ENCODE results near the gene LRCH2.

LRCH2 gene

GRCh38 chrX:115257711-115258110 is 23.8 kb upstream of the LRCH2 start:
- H2AK5ac ChIP-seq (ENCODE audit: low read length, severe bottlenecking): no peak overlapping the region
- H3K9me3 ChIP-seq (ENCODE audit: control insufficient read depth, low read length): no peaks in the 10 kb centered on the region
- H2BK15ac ChIP-seq (ENCODE audit: low read depth, poor library complexity, severe bottlenecking): no peak overlapping the region
- no peak overlapping the region for H2BK120ac ChIP-seq (ENCODE audit: low read depth, low read length)
- H3K23ac ChIP-seq (ENCODE audit: low read length in 2 of 2): no peak overlapping the region
- H4K91ac ChIP-seq (ENCODE audit: low read length): no peak overlapping the region
- no peak overlapping the region for H2BK12ac ChIP-seq (ENCODE audit: low read length in 2 of 2)
- H3K4me2 ChIP-seq (ENCODE audit: low read length, poor library complexity, severe bottlenecking): no peak overlapping the region
- peaks cover 0 to 42% of the 10 kb centered on the region in 2 experiments for H3K27me3 ChIP-seq (ENCODE audit: control insufficient read depth in 1 of 2, insufficient read depth in 1 of 2, low read length in 2 of 2)
- peaks cover 4% of the 10 kb centered on the region for H3K4me1 ChIP-seq (ENCODE audit: control insufficient read depth, insufficient read depth, low read depth, low read length)
- H3K79me1 ChIP-seq (replicated peaks; ENCODE audit: low read length, poor library complexity, severe bottlenecking): no peaks in the 10 kb centered on the region
- DNase-seq: no peak
- no peak overlapping the region for H3K18ac ChIP-seq (ENCODE audit: low read depth in 1 of 2, low read length in 2 of 2)
- H3K4me3 ChIP-seq (ENCODE audit: insufficient read depth in 1 of 2, low read depth in 1 of 2, low read length in 2 of 2): no peak overlapping the region
- H3K36me3 ChIP-seq (ENCODE audit: control insufficient read depth in 1 of 2, insufficient read depth in 2 of 2, low read depth in 1 of 2, low read length in 2 of 2): no peaks in the 10 kb centered on the region
- no peak overlapping the region for H3K27ac ChIP-seq (ENCODE audit: low read length, poor library complexity, severe bottlenecking)
- H4K8ac ChIP-seq (ENCODE audit: low read length): no peak overlapping the region
- no peak overlapping the region for H3K9ac ChIP-seq (ENCODE audit: low read length)
- no peak overlapping the region for H3K4ac ChIP-seq (ENCODE audit: low read depth in 1 of 2, low read length in 2 of 2)
- H2AFZ ChIP-seq (ENCODE audit: low read depth, low read length): no peak overlapping the region
- H2BK5ac ChIP-seq (ENCODE audit: low read depth, low read length, poor library complexity, severe bottlenecking): no peak overlapping the region
- H3K14ac ChIP-seq (ENCODE audit: low read length in 2 of 2): no peak overlapping the region

- Histone ChIP-seq H2BK12ac (ENCODE audit: low read length in 2 of 2) (no peak overlapping the region), H3K18ac (ENCODE audit: low read depth in 1 of 2, low read length in 2 of 2) (no peak overlapping the region)
- WGBS: no CpG with 5 or more reads among the region's 2 CpGs
These were observed 21.1 kb upstream of the LRCH2 start for GRCh38 chrX:115255003-115255402.

GRCh38 chrX:115251458-115252233 is 17.8 kb upstream of the LRCH2 start:
- WGBS: 100% methylated on average over 1 of the region's 2 CpGs

More at GRCh38 chrX:115255003-115255402, 21.1 kb upstream of the LRCH2 start:
- no peak overlapping the region for H2BK5ac ChIP-seq (ENCODE audit: low read depth, low read length, poor library complexity, severe bottlenecking)
- no peak overlapping the region for H3K9ac ChIP-seq (ENCODE audit: low read length)
- H3K4ac ChIP-seq (ENCODE audit: low read depth in 1 of 2, low read length in 2 of 2): no peak overlapping the region
- no peak overlapping the region for H3K23ac ChIP-seq (ENCODE audit: low read length in 2 of 2)
- no peaks in the 10 kb centered on the region for H3K9me3 ChIP-seq (ENCODE audit: control insufficient read depth, low read length)
- H3K27ac ChIP-seq (ENCODE audit: low read length, poor library complexity, severe bottlenecking): no peak overlapping the region
- H3K14ac ChIP-seq (ENCODE audit: low read length in 2 of 2): no peak overlapping the region
- no peak overlapping the region for H3K4me3 ChIP-seq (ENCODE audit: insufficient read depth in 1 of 2, low read depth in 1 of 2, low read length in 2 of 2)
- no peak overlapping the region for H4K8ac ChIP-seq (ENCODE audit: low read length)
- H3K4me1 ChIP-seq (ENCODE audit: control insufficient read depth, insufficient read depth, low read depth, low read length): no peaks in the 10 kb centered on the region
- no peak overlapping the region for H3K4me2 ChIP-seq (ENCODE audit: low read length, poor library complexity, severe bottlenecking)
- H3K79me1 ChIP-seq (replicated peaks; ENCODE audit: low read length, poor library complexity, severe bottlenecking): no peaks in the 10 kb centered on the region
- H2AFZ ChIP-seq (ENCODE audit: low read depth, low read length): no peak overlapping the region
- H3K36me3 ChIP-seq (ENCODE audit: control insufficient read depth in 1 of 2, insufficient read depth in 2 of 2, low read depth in 1 of 2, low read length in 2 of 2): no peaks in the 10 kb centered on the region
- H2BK15ac ChIP-seq (ENCODE audit: low read depth, poor library complexity, severe bottlenecking): no peak overlapping the region
- H2BK120ac ChIP-seq (ENCODE audit: low read depth, low read length): no peak overlapping the region
- H4K91ac ChIP-seq (ENCODE audit: low read length): no peak overlapping the region
- DNase-seq: no peak
- H2AK5ac ChIP-seq (ENCODE audit: low read length, severe bottlenecking): no peak overlapping the region
- peaks cover 0 to 48% of the 10 kb centered on the region in 2 experiments for H3K27me3 ChIP-seq (ENCODE audit: control insufficient read depth in 1 of 2, insufficient read depth in 1 of 2, low read length in 2 of 2)

GRCh38 chrX:115237056-115237455 is 3.2 kb upstream of the LRCH2 start:
- Histone ChIP-seq H3K36me3 (ENCODE audit: control insufficient read depth in 1 of 2, insufficient read depth in 2 of 2, low read depth in 1 of 2, low read length in 2 of 2) (no peaks in the 10 kb centered on the region), H3K4ac (ENCODE audit: low read depth in 1 of 2, low read length in 2 of 2) (no peak overlapping the region), H2BK15ac (ENCODE audit: low read depth, poor library complexity, severe bottlenecking) (no peak overlapping the region), H3K18ac (ENCODE audit: low read depth in 1 of 2, low read length in 2 of 2) (no peak overlapping the region), H3K4me2 (ENCODE audit: low read length, poor library complexity, severe bottlenecking) (no peak overlapping the region), H3K14ac (ENCODE audit: low read length in 2 of 2) (no peak overlapping the region), H3K79me1 (replicated peaks; ENCODE audit: low read length, poor library complexity, severe bottlenecking) (no peaks in the 10 kb centered on the region), H2AK5ac (ENCODE audit: low read length, severe bottlenecking) (no peak overlapping the region), H3K9ac (ENCODE audit: low read length) (no peak overlapping the region), H4K8ac (ENCODE audit: low read length) (no peak overlapping the region), H3K27me3 (ENCODE audit: control insufficient read depth in 1 of 2, insufficient read depth in 1 of 2, low read length in 2 of 2) (peaks cover 0 to 28% of the 10 kb centered on the region in 2 experiments), H4K91ac (ENCODE audit: low read length) (no peak overlapping the region), H3K9me3 (ENCODE audit: control insufficient read depth, low read length) (no peaks in the 10 kb centered on the region), H3K4me3 (ENCODE audit: insufficient read depth in 1 of 2, low read depth in 1 of 2, low read length in 2 of 2) (no peak overlapping the region), H3K23ac (ENCODE audit: low read length in 2 of 2) (no peak overlapping the region), H3K4me1 (ENCODE audit: control insufficient read depth, insufficient read depth, low read depth, low read length) (no peaks in the 10 kb centered on the region), H2BK12ac (ENCODE audit: low read length in 2 of 2) (no peak overlapping the region), H2BK120ac (ENCODE audit: low read depth, low read length) (no peak overlapping the region), H2BK5ac (ENCODE audit: low read depth, low read length, poor library complexity, severe bottlenecking) (no peak overlapping the region), H3K27ac (ENCODE audit: low read length, poor library complexity, severe bottlenecking) (no peak overlapping the region), H2AFZ (ENCODE audit: low read depth, low read length) (no peak overlapping the region)
- no peak for DNase-seq
- WGBS: no CpG with 5 or more reads among the region's 1 CpG

More at GRCh38 chrX:115251458-115252233, 17.8 kb upstream of the LRCH2 start:
- Histone ChIP-seq H3K4me2 (ENCODE audit: low read length, poor library complexity, severe bottlenecking) (no peak overlapping the region), H2AK5ac (ENCODE audit: low read length, severe bottlenecking) (no peak overlapping the region), H4K8ac (ENCODE audit: low read length) (no peak overlapping the region), H2BK15ac (ENCODE audit: low read depth, poor library complexity, severe bottlenecking) (no peak overlapping the region), H3K4me3 (ENCODE audit: insufficient read depth in 1 of 2, low read depth in 1 of 2, low read length in 2 of 2) (no peak overlapping the region), H2BK12ac (ENCODE audit: low read length in 2 of 2) (no peak overlapping the region), H2BK120ac (ENCODE audit: low read depth, low read length) (no peak overlapping the region), H3K9ac (ENCODE audit: low read length) (no peak overlapping the region), H4K91ac (ENCODE audit: low read length) (no peak overlapping the region), H2AFZ (ENCODE audit: low read depth, low read length) (no peak overlapping the region), H3K9me3 (ENCODE audit: control insufficient read depth, low read length) (no peaks in the 10 kb centered on the region), H3K23ac (ENCODE audit: low read length in 2 of 2) (no peak overlapping the region), H3K4me1 (ENCODE audit: control insufficient read depth, insufficient read depth, low read depth, low read length) (no peaks in the 10 kb centered on the region), H3K14ac (ENCODE audit: low read length in 2 of 2) (no peak overlapping the region), H3K27me3 (ENCODE audit: control insufficient read depth in 1 of 2, insufficient read depth in 1 of 2, low read length in 2 of 2) (peaks cover 0 to 23% of the 10 kb centered on the region in 2 experiments), H2BK5ac (ENCODE audit: low read depth, low read length, poor library complexity, severe bottlenecking) (no peak overlapping the region), H3K79me1 (replicated peaks; ENCODE audit: low read length, poor library complexity, severe bottlenecking) (no peaks in the 10 kb centered on the region), H3K4ac (ENCODE audit: low read depth in 1 of 2, low read length in 2 of 2) (no peak overlapping the region), H3K18ac (ENCODE audit: low read depth in 1 of 2, low read length in 2 of 2) (no peak overlapping the region), H3K36me3 (ENCODE audit: control insufficient read depth in 1 of 2, insufficient read depth in 2 of 2, low read depth in 1 of 2, low read length in 2 of 2) (no peaks in the 10 kb centered on the region), H3K27ac (ENCODE audit: low read length, poor library complexity, severe bottlenecking) (no peak overlapping the region)
- no peak for DNase-seq
